Stimulated activated CD8-positive, alpha-beta memory T cell treated with anti-CD3 and anti-CD28 coated beads, Interleukin-7, amount 100 ng/mL, for 1 hour (primary cell): Measurements from ENCODE around the gene GHRL.

Experiments
- DNase-seq, 2 donors: peaks; one replicate each; pipeline ENCODE4 v3.0.0-alpha.2; 2020; ENCODE audit warnings: low read depth in 2 of 2

The GHRL gene

GRCh38 chr3:10244009-10244408, 48.7 kb downstream of the GHRL start:
- DNase-seq: no peak

- DNase-seq: peak; percentile 34 to 57
Observed at GRCh38 chr3:10242182-10243065, 50.3 kb downstream of the GHRL start.

- DNase-seq: no peak
Observed at GRCh38 chr3:10240799-10241198, 51.9 kb downstream of the GHRL start.

- DNase-seq: no peak
Observed at GRCh38 chr3:10238345-10239183, 54.2 kb downstream of the GHRL start.
